Neural cell (in vitro differentiated cells): ENCODE measurements around the gene AKAP10.
"Not testable (repeated sequence)": the region's sequence is repeated elsewhere in the genome, so short reads cannot be mapped to it uniquely, and the experiment has no call there.

Experiments
- CTCF ChIP-seq: fragments of 450-650 bp; IDR thresholded peaks from 2 replicates; pipeline ENCODE4 v1.5.1; 2014; ENCODE audit warnings: antibody characterized with exemption, mild to moderate bottlenecking, moderate library complexity; ENCODE audit not compliant: poor library complexity, severe bottlenecking
- EP300 ChIP-seq: fragments of 450-650 bp; conservative IDR thresholded peaks from 2 replicates; pipeline ENCODE4 v1.6.1; 2014; ENCODE audit warnings: antibody characterized with exemption, mild to moderate bottlenecking, moderate library complexity; ENCODE audit not compliant: poor library complexity, severe bottlenecking

GRCh38 chr17:19951411-19951810, 26.2 kb downstream of the AKAP10 start:
- TF ChIP-seq CTCF, EP300: not testable (repeated sequence)
